ENCODE data around the gene CHMP6.
"Not testable (repeated sequence)": the region's sequence is repeated elsewhere in the genome, so short reads cannot be mapped to it uniquely, and the experiment has no call there.

CHMP6 gene

GRCh38 chr17:81027591-81028505 is 36.2 kb downstream of the CHMP6 start:
- Mint-ChIP-seq H3K27me3 (peaks cover 89% of the 10 kb centered on the region), H3K4me3 (no peak overlapping the region), H3K4me1 (peaks cover 11% of the 10 kb centered on the region), H3K9me3 (peaks cover 6% of the 10 kb centered on the region), H3K36me3 (no peaks in the 10 kb centered on the region), H3K27ac (no peak overlapping the region)
- CTCF ChIA-PET = interaction anchor here (1.1 kb wide), 1 partner anchor 11 kb away, joined by 3 read pairs; no protein-coding TSS in a partner anchor
- DNase-seq = no peak

GRCh38 chr17:81028506-81028858 is 36.8 kb downstream of the CHMP6 start:
- no peak overlapping the region for H3K27ac Mint-ChIP-seq
- peaks cover 93% of the 10 kb centered on the region for H3K27me3 Mint-ChIP-seq
- DNase-seq = no peak
- H3K36me3 Mint-ChIP-seq = no peaks in the 10 kb centered on the region
- H3K4me3 Mint-ChIP-seq = no peak overlapping the region
- peaks cover 6% of the 10 kb centered on the region for H3K9me3 Mint-ChIP-seq
- CTCF ChIA-PET = interaction anchor here (1.1 kb wide), 1 partner anchor 12 kb away, joined by 3 read pairs; no protein-coding TSS in a partner anchor
- H3K4me1 Mint-ChIP-seq = peaks cover 9% of the 10 kb centered on the region

GRCh38 chr17:81029859-81030258 is 38.2 kb downstream of the CHMP6 start:
- Mint-ChIP-seq H3K4me1 (peaks cover 13% of the 10 kb centered on the region), H3K4me3 (no peak overlapping the region), H3K36me3 (no peaks in the 10 kb centered on the region), H3K27ac (no peak overlapping the region), H3K27me3 (peaks cover 96% of the 10 kb centered on the region), H3K9me3 (peaks cover 6% of the 10 kb centered on the region)
- CTCF ChIA-PET = no interaction called here
- DNase-seq = no peak

- H3K27me3 Mint-ChIP-seq = peaks cover 95% of the 10 kb centered on the region
- H3K36me3 Mint-ChIP-seq, H3K4me3 Mint-ChIP-seq, H3K9me3 Mint-ChIP-seq, CTCF ChIA-PET, H3K27ac Mint-ChIP-seq, DNase-seq: not testable (repeated sequence)
- peaks cover 13% of the 10 kb centered on the region for H3K4me1 Mint-ChIP-seq
Measured at GRCh38 chr17:81030312-81030711, 38.7 kb downstream of the CHMP6 start.

- CTCF ChIA-PET = interaction anchor here (1.1 kb wide), 1 partner anchor 71 kb away, joined by 5 read pairs; no protein-coding TSS in a partner anchor
- Mint-ChIP-seq H3K27me3 (peaks cover 97% of the 10 kb centered on the region), H3K27ac (no peak overlapping the region), H3K9me3 (peaks cover 6% of the 10 kb centered on the region), H3K4me3 (no peak overlapping the region), H3K36me3 (no peaks in the 10 kb centered on the region), H3K4me1 (peaks cover 16% of the 10 kb centered on the region)
- DNase-seq = no peak
Measured at GRCh38 chr17:81030741-81031565, 39.3 kb downstream of the CHMP6 start.

- no peak overlapping the region for H3K4me3 Mint-ChIP-seq
Measured at GRCh38 chr17:81031566-81032550, 40.2 kb downstream of the CHMP6 start.

GRCh38 chr17:81032641-81033480 is 41.2 kb downstream of the CHMP6 start:
- CTCF ChIA-PET = interaction anchor here (1.1 kb wide), 1 partner anchor 9 kb away, joined by 3 read pairs; no protein-coding TSS in a partner anchor
- Mint-ChIP-seq H3K4me1 (peaks cover 18% of the 10 kb centered on the region), H3K27ac (no peak overlapping the region)

More at GRCh38 chr17:81031566-81032550, 40.2 kb downstream of the CHMP6 start:
- no peak overlapping the region for H3K27ac Mint-ChIP-seq
- H3K27me3 Mint-ChIP-seq = peaks cover 97% of the 10 kb centered on the region
- no peaks in the 10 kb centered on the region for H3K36me3 Mint-ChIP-seq
- DNase-seq = no peak
- H3K9me3 Mint-ChIP-seq = peaks cover 4% of the 10 kb centered on the region
- H3K4me1 Mint-ChIP-seq = peaks cover 18% of the 10 kb centered on the region
- CTCF ChIA-PET = interaction anchor here (1.1 kb wide), 2 partner anchors 8 to 70 kb away, joined by 3 to 5 read pairs; no protein-coding TSS in a partner anchor

GRCh38 chr17:81033535-81034167 is 42.0 kb downstream of the CHMP6 start:
- Mint-ChIP-seq H3K4me3 (peak overlapping the region; percentile 68), H3K27ac (no peak overlapping the region), H3K36me3 (no peaks in the 10 kb centered on the region), H3K4me1 (peaks cover 18% of the 10 kb centered on the region), H3K27me3 (peaks cover 97% of the 10 kb centered on the region), H3K9me3 (no peaks in the 10 kb centered on the region)
- no peak for DNase-seq
- CTCF ChIA-PET = no interaction called here

More at GRCh38 chr17:81032641-81033480, 41.2 kb downstream of the CHMP6 start:
- no peak for DNase-seq
- Mint-ChIP-seq H3K4me3 (peak overlapping the region; percentile 68), H3K36me3 (no peaks in the 10 kb centered on the region), H3K27me3 (peaks cover 97% of the 10 kb centered on the region), H3K9me3 (no peaks in the 10 kb centered on the region)

GRCh38 chr17:81034168-81034777 is 42.6 kb downstream of the CHMP6 start:
- Mint-ChIP-seq H3K27me3 (peaks cover 92% of the 10 kb centered on the region), H3K4me3 (peak overlapping the region; percentile 68), H3K36me3 (no peaks in the 10 kb centered on the region), H3K9me3 (no peaks in the 10 kb centered on the region), H3K4me1 (peaks cover 18% of the 10 kb centered on the region), H3K27ac (no peak overlapping the region)
- DNase-seq = no peak
- CTCF ChIA-PET = interaction anchor here (1.7 kb wide), 1 partner anchor 11 kb away, joined by 5 read pairs; no protein-coding TSS in a partner anchor

GRCh38 chr17:81034779-81035520 is 43.3 kb downstream of the CHMP6 start, which contains the start of gene BAIAP2:
BAIAP2 (plus strand) TSS chr17:81035151; CDS start chr17:81035255, 104 bp downstream.
- Mint-ChIP-seq H3K36me3 (no peaks in the 10 kb centered on the region), H3K9me3 (no peaks in the 10 kb centered on the region), H3K27me3 (peaks cover 86% of the 10 kb centered on the region), H3K4me3 (peak within 1 kb of the TSS; percentile 86), H3K4me1 (peaks cover 18% of the 10 kb centered on the region), H3K27ac (peak within 1 kb of the TSS; percentile 42)
- DNase-seq = peak; percentile 97
- CTCF ChIA-PET = interaction anchor here (1.2 to 1.7 kb wide), 2 partner anchors 11 to 68 kb away, joined by 3 to 5 read pairs; no protein-coding TSS in a partner anchor

GRCh38 chr17:81035521-81036196 is 44.0 kb downstream of the CHMP6 start:
- Mint-ChIP-seq H3K4me1 (peaks cover 18% of the 10 kb centered on the region), H3K9me3 (no peaks in the 10 kb centered on the region), H3K36me3 (no peaks in the 10 kb centered on the region), H3K4me3 (peak overlapping the region; percentile 74), H3K27ac (peak overlapping the region; percentile 42), H3K27me3 (peaks cover 79% of the 10 kb centered on the region)
- DNase-seq = peak; percentile 40
- CTCF ChIA-PET = interaction anchor here (1.2 to 1.7 kb wide), 3 partner anchors 12 to 68 kb away, joined by 3 to 5 read pairs (median 3); no protein-coding TSS in a partner anchor

Measured in activated naive CD4-positive, alpha-beta T cell treated with anti-CD3 and anti-CD28 coated beads, Interleukin-2, amount 10 ng/mL, durations not matched to agents 7 days and 5 days (primary cell).